H54 (cell line): ENCODE measurements around the gene CENPE.

ENCODE experiments used
- DNase-seq: peaks from one replicate; pipeline ENCODE4 v3.0.0; 2011; ENCODE audit warnings: low spot score, mixed read lengths; ENCODE audit not compliant: insufficient read length
- FAIRE-seq: peaks from 3 replicates; lab custom pipeline; 2011; peaks lifted over from hg19 to GRCh38; lab: Jason Lieb, UNC
- POLR2A ChIP-seq: IDR thresholded peaks from 2 replicates; pipeline ENCODE4 v1.6.1; 2011; ENCODE audit warnings: low read depth, mild to moderate bottlenecking, low read length

The CENPE gene

GRCh38 chr4:103100691-103101090 lies 97.5 kb downstream of the CENPE start:
- DNase-seq (no peak), FAIRE-seq (no peak)
- no peak for TF ChIP-seq POLR2A

- no peak for TF ChIP-seq POLR2A
- peak; percentile 90 for FAIRE-seq
- peak; percentile 23 for DNase-seq
These were observed 98.3 kb downstream of the CENPE start, which contains the start of gene BDH2 for GRCh38 chr4:103099691-103100392. TSS of gene BDH2 (minus strand) at chr4:103099834. CDS start at chr4:103096254, 3,580 bp downstream.

- TF ChIP-seq POLR2A, result no peak
- DNase-seq (no peak), FAIRE-seq (no peak)
These were observed 99.2 kb downstream of the CENPE start for GRCh38 chr4:103098756-103099440.

- no peak for DNase-seq
- no peak for FAIRE-seq
- no peak for TF ChIP-seq POLR2A
These were observed 99.8 kb downstream of the CENPE start for GRCh38 chr4:103098341-103098740.

GRCh38 chr4:103097112-103097511 lies 101.0 kb downstream of the CENPE start:
- no peak for TF ChIP-seq POLR2A
- DNase-seq (no peak), FAIRE-seq (no peak)

GRCh38 chr4:103095080-103095479 lies 103.1 kb downstream of the CENPE start:
- no peak for TF ChIP-seq POLR2A
- FAIRE-seq (no peak), DNase-seq (no peak)

- no peak for FAIRE-seq
- no peak for TF ChIP-seq POLR2A
- no peak for DNase-seq
These were observed 105.9 kb downstream of the CENPE start for GRCh38 chr4:103092245-103092644.

GRCh38 chr4:103091601-103092223 lies 106.4 kb downstream of the CENPE start:
- FAIRE-seq (peak; percentile 87), DNase-seq (no peak)
- TF ChIP-seq POLR2A, result no peak

- FAIRE-seq, result no peak
These were observed 108.7 kb downstream of the CENPE start for GRCh38 chr4:103089481-103089880.

GRCh38 chr4:103086551-103086950 lies 111.6 kb downstream of the CENPE start:
- no peak for TF ChIP-seq POLR2A
- no peak for DNase-seq
- FAIRE-seq, result no peak

More at GRCh38 chr4:103089481-103089880, 108.7 kb downstream of the CENPE start:
- DNase-seq, result no peak
- TF ChIP-seq POLR2A, result no peak

GRCh38 chr4:103085555-103086196 lies 112.5 kb downstream of the CENPE start:
- FAIRE-seq, result no peak
- TF ChIP-seq POLR2A, result no peak

GRCh38 chr4:103079621-103080020 lies 118.5 kb downstream of the CENPE start:
- DNase-seq (no peak), FAIRE-seq (no peak)
- TF ChIP-seq POLR2A, result no peak

More at GRCh38 chr4:103085555-103086196, 112.5 kb downstream of the CENPE start:
- no peak for DNase-seq

- FAIRE-seq (no peak), DNase-seq (no peak)
- no peak for TF ChIP-seq POLR2A
These were observed 121.3 kb downstream of the CENPE start, which contains the start of gene SLC9B2 for GRCh38 chr4:103076747-103077347. TSS of gene SLC9B2 (minus strand) at chr4:103076761. CDS start at chr4:103067550, 9,211 bp downstream.
